ENCODE results near the gene NKAIN2. TPM values are rescaled to one million over a fixed set of nuclear protein-coding genes. Genes with fewer than 3 reads are reported as not detected.

NKAIN2 gene
- not detected in 5 replicates for total RNA-seq (2022; extraction: Qiagen RNA extraction)

GRCh38 chr6:123803504-123804013 is at the start of gene NKAIN2:
Gene NKAIN2, plus strand, starts transcription at chr6:123803865.

Other genes with a start within 250 kb of the NKAIN2 start
- gene TRDN, start 166.9 kb upstream of the NKAIN2 start, total RNA-seq (2022; extraction: Qiagen RNA extraction), result not detected in 5 replicates

Measured in A549 treated with CORT108297 at 1 μM for 4 hours (cell line).